GM10248 (cell line): Measurements from ENCODE around the gene TPBGL.

Experiments used
- CTCF ChIA-PET: fragments of 300-600 bp; sonication (Branson Sonifier 250); formaldehyde crosslinking; extraction: SDS; loops from one replicate; lab custom pipeline; 2021; ENCODE audit warnings: antibody characterized with exemption; lab: Yijun Ruan, JAX
- POLR2A ChIA-PET: fragments of 350-650 bp; sonication (Branson Sonifier 250); formaldehyde crosslinking; extraction: SDS; loops from one replicate; lab custom pipeline; 2020; ENCODE audit warnings: antibody characterized with exemption; lab: Yijun Ruan, JAX
- DNase-seq: peaks from one replicate; pipeline ENCODE4 v3.0.0; 2012; ENCODE audit errors: extremely low spot score
- TF ChIP-seq, protein P1 (sequence below): IDR thresholded peaks from 2 replicates; pipeline ENCODE4 v1.5.1; 2012; ENCODE audit warnings: mild to moderate bottlenecking, low read depth; ENCODE audit errors: extremely low read depth, missing control alignments, control extremely low read depth

TPBGL gene

DNA sequence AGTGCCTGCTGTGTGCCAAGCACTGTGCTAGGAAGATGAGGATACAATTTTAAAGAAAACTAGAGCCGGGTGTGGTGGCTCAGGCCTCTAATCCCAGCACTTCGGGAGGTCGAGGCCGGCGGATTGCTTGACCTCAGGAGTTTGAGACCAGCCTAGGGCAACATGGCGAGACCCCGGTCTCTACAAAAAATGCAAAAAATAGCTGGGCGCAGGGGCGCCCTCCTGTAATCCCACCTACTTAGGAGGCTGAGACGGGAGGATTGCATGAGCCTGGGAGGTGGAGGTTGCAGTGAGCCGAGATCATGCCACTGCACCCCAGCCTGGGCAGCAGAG lies 8.3 kb downstream of the TPBGL start:
- ChIA-PET POLR2A (no interaction called here), CTCF (interaction anchor here (0.8 to 17.1 kb wide), 47 partner anchors 9 to 796 kb away, joined by 3 to 496 read pairs (median 5); partner anchors contain the start of genes SLCO2B1 and TPBGL)
- TF ChIP-seq, protein P1, sequence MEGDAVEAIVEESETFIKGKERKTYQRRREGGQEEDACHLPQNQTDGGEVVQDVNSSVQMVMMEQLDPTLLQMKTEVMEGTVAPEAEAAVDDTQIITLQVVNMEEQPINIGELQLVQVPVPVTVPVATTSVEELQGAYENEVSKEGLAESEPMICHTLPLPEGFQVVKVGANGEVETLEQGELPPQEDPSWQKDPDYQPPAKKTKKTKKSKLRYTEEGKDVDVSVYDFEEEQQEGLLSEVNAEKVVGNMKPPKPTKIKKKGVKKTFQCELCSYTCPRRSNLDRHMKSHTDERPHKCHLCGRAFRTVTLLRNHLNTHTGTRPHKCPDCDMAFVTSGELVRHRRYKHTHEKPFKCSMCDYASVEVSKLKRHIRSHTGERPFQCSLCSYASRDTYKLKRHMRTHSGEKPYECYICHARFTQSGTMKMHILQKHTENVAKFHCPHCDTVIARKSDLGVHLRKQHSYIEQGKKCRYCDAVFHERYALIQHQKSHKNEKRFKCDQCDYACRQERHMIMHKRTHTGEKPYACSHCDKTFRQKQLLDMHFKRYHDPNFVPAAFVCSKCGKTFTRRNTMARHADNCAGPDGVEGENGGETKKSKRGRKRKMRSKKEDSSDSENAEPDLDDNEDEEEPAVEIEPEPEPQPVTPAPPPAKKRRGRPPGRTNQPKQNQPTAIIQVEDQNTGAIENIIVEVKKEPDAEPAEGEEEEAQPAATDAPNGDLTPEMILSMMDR = no peak
- DNase-seq = no peak

DNA sequence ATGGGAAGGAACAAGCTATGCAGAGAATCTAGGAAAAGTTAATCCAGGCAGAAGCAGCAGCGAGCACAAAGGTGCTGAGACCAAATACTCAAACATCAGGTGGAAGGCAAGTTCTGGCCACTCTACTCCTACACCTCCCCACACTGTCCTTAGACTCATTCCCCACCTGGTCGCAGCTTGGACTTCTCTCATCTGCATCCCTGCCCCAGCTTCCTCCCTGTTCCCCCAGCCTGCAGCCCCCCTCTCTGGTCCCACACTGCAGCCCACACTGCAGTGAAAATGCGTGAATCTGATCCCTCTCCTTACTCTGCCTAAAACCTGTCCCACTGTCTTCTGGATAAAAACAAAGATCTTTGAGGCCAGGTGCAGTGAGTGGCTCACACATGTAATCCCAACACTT lies 9.1 kb downstream of the TPBGL start:
- TF ChIP-seq, protein P1 = no peak
- no peak for DNase-seq
- ChIA-PET POLR2A (no interaction called here), CTCF (interaction anchor here (1.0 to 17.1 kb wide), 17 partner anchors 10 to 678 kb away, joined by 3 to 496 read pairs (median 9); partner anchors contain the start of genes SLCO2B1 and TPBGL)

DNA sequence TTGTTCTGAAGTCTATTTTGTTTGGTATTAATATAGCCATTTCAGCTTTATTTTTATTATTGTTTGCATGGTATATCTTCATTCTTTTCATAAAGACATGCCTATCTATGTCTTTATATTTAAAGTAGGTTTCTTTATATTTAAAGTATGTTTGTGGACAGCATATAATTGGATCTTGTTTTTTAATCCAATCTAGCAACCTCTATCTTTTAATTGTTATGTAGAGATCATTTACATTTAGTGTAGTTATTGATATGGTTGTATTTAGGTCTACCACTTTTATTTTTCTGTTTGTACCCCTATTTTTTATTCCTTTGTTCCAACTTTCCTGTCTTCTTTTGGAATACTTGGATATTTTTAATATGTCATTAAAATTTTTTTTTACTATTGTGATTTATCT lies 13.8 kb downstream of the TPBGL start:
- CTCF ChIA-PET = no interaction called here
- POLR2A ChIA-PET = no interaction called here
- TF ChIP-seq, protein P1 = no peak
- DNase-seq = no peak

DNA sequence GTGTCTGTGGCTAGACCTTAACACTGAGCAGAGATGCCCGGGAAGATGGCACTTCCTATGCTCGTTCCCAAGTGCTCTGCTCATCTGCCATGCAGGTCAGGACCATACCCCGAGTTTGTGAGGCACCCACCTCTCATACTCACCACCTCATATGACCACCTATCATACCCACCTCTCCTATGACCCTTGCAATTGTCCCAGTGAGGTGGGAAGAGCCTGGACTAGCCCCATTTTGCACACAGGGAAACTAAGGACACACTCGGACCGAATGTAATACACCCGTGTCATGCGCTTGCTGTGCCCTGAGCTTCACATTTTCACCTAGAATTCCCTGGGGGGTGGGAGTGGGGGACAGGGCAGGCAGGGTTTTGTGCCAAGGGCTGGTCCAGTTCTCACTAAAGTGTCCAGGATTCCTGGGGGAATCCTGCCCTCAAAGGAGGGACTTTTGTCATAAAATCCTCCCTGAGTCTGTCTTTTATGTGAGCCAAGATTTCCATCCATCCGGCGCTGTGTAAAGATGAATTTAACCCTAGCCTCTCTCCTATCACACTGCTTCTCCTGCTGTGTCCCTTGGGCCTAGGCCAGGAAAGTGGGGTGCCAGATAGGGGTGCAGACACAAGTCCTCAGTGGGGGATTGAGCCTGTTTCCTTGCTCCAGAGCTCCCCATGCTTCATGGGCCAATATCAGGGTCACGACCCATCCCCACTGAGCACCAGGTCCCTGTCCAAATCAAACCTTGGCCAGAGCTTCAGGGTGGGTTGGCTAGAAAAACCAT lies 20.0 kb downstream of the TPBGL start:
- ChIA-PET POLR2A (no interaction called here), CTCF (interaction anchor here (1.4 to 3.8 kb wide), 5 partner anchors 12 to 120 kb away, joined by 5 to 16 read pairs (median 6); no protein-coding TSS in a partner anchor)
- DNase-seq = no peak
- TF ChIP-seq, protein P1 = no peak

DNA sequence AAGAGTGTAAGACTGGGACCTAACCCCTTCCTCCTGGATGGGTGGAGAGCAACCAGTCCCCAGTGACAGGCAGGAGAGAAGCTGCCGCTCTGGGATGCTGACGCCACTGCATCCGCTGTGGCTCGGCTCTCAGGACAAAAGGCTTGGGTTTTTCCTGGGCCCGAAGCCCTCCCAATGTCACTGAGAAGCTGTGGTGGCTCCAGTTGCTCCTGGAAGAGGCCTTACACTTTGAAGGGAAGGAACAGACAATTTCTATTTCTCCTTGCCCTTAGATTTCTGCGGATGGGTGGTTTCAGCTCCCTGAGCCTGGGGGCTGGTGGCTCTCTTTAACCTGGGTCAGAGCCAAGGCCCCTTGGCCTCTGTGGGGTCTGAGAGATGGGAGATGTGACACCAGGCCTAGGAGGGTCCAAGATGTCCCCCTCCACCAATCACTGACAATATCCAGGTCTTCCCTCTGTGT lies 21.4 kb downstream of the TPBGL start:
- ChIA-PET CTCF (interaction anchor here (1.3 to 3.1 kb wide), 7 partner anchors 9 to 121 kb away, joined by 4 to 9 read pairs (median 5); no protein-coding TSS in a partner anchor), POLR2A (no interaction called here)
- DNase-seq = no peak
- TF ChIP-seq, protein P1 = no peak

DNA sequence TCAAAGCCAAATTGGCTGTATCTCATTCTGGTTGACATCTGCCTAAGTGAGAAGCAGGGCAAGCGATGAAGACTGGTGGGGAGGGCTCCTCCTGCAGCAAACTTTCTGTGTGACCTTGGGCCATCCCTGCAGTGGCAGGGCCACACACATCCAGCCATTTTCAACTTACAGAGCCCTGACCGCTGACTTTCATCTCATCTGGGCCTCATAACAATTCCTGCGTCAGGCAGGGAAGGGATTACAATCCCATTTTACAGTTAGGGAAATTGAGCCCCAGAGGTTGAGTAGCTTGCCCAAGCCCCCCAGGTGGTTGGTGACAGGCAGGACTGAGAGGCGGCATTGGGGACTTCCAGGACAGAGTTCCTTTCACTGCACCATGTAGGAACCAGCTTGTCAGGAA lies 21.9 kb downstream of the TPBGL start:
- CTCF ChIA-PET = interaction anchor here (1.1 to 3.1 kb wide), 7 partner anchors 8 to 122 kb away, joined by 3 to 9 read pairs (median 5); no protein-coding TSS in a partner anchor
- POLR2A ChIA-PET = no interaction called here
- no peak for DNase-seq
- TF ChIP-seq, protein P1 = no peak
